ENCODE measurements around the gene CCHCR1. TPM values are rescaled to one million over a fixed set of nuclear protein-coding genes. Genes with fewer than 3 reads are reported as not detected.

Gene CCHCR1
- total RNA-seq, 1 experiment from 2014 or later, result 45.5 TPM

- Histone ChIP-seq H3K23me2 (ENCODE audit: insufficient read length, low read depth, low read length, poor library complexity, severe bottlenecking) (peaks cover 22% of the 10 kb centered on the region), H4K8ac (replicated peaks; ENCODE audit: insufficient read length, low read depth, low read length) (no peak overlapping the region), H3K4me2 (ENCODE audit: insufficient read depth, insufficient read length, low read length) (peak overlapping the region; percentile 61), H3K79me2 (ENCODE audit: insufficient read depth, low read length) (peaks cover 31% of the 10 kb centered on the region), H3K18ac (ENCODE audit: insufficient read length, low read depth, low read length) (peak overlapping the region; percentile 66), H3K23ac (ENCODE audit: insufficient read length, low read depth, low read length) (no peak overlapping the region), H2BK120ac (ENCODE audit: low read depth, low read length, poor library complexity, severe bottlenecking) (no peak overlapping the region), H2AK5ac (ENCODE audit: insufficient read length, low read length) (no peak overlapping the region), H2BK12ac (ENCODE audit: insufficient read length, low read depth, low read length) (no peak overlapping the region), H3K14ac (ENCODE audit: insufficient read depth, low read length) (peak overlapping the region; percentile 53; the same call in 1 of the 2 replicates), H4K5ac (ENCODE audit: insufficient read length, low read depth, low read length) (no peak overlapping the region), H2BK5ac (ENCODE audit: insufficient read length, low read length) (no peak overlapping the region), H3K4ac (ENCODE audit: low read depth, low read length) (no peak overlapping the region), H3K27me3 (ENCODE audit: insufficient read depth, low read length) (no peaks in the 10 kb centered on the region), H3K4me1 (ENCODE audit: insufficient read depth, low read length) (peaks cover 10% of the 10 kb centered on the region), H2AFZ (ENCODE audit: low read length) (no peak overlapping the region), H3T11ph (ENCODE audit: low read length) (no peak overlapping the region), H3K56ac (ENCODE audit: insufficient read length, low read depth, low read length) (no peak overlapping the region), H3K27ac (ENCODE audit: insufficient read length, low read depth, low read length) (peak overlapping the region; percentile 83), H2BK15ac (ENCODE audit: low read depth, low read length) (no peak overlapping the region), H4K20me1 (ENCODE audit: control insufficient read depth, insufficient read depth, insufficient read length) (no peaks in the 10 kb centered on the region), H3K9ac (ENCODE audit: extremely low read depth, insufficient read length, low read length) (peak overlapping the region; percentile 68), H2BK20ac (ENCODE audit: low read depth, low read length, poor library complexity, severe bottlenecking) (no peak overlapping the region), H3K9me3 (ENCODE audit: control insufficient read depth, low read depth, low read length) (no peaks in the 10 kb centered on the region), H3K79me1 (ENCODE audit: insufficient read depth, low read depth, low read length, poor library complexity, severe bottlenecking) (no peaks in the 10 kb centered on the region), H4K91ac (ENCODE audit: insufficient read length, low read depth, low read length) (peak overlapping the region; percentile 88)
- Mint-ChIP-seq H3K27ac (peak overlapping the region; percentile 98 to 100 (median 99)), H3K4me1 (peaks cover 52 to 69% of the 10 kb centered on the region in 2 experiments), H3K4me3 (peak overlapping the region; percentile 91), H3K27me3 (ENCODE audit: low read depth) (no peaks in the 10 kb centered on the region), H3K36me3 (ENCODE audit: insufficient read depth in 1 of 3, low read depth in 3 of 3) (peaks cover 0 to 22% (median 18%) of the 10 kb centered on the region in 3 experiments; a peak in 6 of 7 replicates), H3K9me3 (no peaks in the 10 kb centered on the region; a peak in 1 of 5 replicates)
- peak; percentile 96 for DNase-seq
- TF ChIP-seq CTCF (conservative IDR thresholded peaks at IDR 0.05), result no peak
- no CpG with 5 or more reads among the region's 5 CpGs for WGBS (ENCODE audit: extremely low coverage, insufficient read length, low lambda C conversion rate)
Measured at GRCh38 chr6:31172973-31173384, 15.4 kb upstream of the CCHCR1 start.
